Stromal cell of bone marrow (primary cell): ENCODE results near the gene FAM124A.

ENCODE experiments used
- DNase-seq: peaks from one replicate; pipeline ENCODE4 v3.0.0-alpha.2; 2012; ENCODE audit warnings: low read depth

FAM124A gene

DNA sequence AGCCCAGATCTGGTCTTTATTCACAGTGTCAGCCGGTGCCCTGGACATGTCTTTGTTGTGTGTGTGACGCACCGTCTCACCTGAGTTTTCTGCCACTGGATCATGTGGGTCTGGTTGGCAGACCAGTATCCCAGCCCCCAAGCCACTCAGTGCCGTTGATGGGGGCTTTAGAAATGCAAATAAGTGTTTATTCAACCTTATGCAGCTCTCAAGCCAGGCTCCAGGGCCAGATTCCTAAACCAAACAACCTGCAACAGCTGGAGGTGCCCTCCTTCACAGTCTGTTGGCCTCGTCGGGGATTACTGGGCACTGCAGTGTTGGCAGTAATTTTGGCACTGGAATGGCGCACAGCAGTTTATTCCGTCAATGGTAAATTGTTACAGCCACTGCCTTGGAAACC, 21.6 kb downstream of the FAM124A start:
- DNase-seq, result no peak

DNA sequence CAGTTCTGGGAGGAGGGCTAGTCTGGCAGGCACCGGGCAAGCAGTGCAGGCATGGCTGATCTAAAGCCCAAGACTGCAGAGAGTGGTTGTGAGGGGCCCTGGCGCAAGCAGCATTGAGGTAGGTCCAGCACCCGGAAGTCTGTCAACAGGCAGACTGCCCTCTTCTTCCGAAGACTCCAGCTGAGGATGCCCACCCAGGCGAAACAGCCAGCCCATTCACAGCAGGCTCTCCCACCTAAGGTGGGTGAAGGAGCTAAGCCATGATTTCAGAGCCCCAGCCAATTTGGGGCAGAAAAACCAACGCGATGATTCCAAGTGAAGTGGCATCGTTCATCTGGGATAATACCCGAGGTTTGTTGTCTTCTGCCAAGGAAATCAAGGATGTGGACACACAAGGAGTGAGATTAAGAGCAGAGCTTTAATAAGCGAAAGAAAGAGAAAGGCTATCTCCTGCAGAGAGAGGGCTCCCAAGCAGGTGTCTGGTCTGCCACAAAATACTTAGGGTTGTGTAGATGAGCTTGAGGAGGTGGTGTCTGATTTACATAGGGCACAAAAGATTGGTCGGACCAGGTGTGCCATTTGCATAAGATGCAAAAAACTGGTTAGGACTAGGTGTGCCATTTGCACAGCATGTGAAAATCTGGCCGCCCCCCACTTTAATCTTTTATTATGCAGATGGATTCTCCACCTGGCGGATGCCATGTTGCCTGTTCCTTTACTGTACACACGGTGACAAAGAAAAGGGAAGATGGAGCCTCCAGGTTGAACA, 22.6 kb downstream of the FAM124A start:
- no peak for DNase-seq

DNA sequence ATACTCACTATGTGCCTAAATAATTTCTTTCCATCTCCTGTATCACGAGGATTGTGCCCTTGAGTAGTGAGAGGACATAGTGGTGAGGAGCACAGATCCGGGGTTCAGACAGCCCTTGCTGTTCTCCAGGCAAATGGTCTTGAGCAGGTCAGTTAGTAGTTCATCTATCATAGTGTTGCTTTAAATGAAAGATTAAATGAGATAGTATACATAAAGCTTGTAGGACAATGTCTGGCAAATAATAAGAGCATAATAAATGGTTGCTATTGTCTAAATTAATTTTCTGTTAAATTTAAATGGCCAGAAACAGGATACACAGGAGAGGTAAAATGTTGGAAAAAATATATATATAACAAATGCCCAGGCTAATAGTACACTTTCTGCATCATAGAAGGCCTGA, 23.4 kb downstream of the FAM124A start:
- DNase-seq, result no peak

DNA sequence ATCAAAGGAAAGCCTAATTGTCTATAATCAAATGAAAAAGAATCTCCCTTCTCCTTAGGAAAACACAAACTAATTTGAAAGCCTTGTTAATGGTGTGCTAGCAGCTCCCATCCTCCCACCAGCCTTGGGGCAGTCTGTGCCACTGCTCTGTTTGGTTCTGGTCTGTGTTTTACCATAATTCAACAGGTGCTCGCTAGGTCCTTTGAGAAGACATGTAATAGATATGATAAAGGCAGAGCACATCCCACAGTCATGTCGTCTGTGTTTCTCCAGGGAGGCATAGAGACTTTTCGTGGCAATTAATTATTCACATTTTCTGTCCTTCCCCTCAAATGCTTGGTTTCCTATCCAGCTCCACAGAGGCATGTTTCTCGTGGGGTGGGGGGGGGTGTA, 23.8 kb downstream of the FAM124A start:
- DNase-seq, result no peak

DNA sequence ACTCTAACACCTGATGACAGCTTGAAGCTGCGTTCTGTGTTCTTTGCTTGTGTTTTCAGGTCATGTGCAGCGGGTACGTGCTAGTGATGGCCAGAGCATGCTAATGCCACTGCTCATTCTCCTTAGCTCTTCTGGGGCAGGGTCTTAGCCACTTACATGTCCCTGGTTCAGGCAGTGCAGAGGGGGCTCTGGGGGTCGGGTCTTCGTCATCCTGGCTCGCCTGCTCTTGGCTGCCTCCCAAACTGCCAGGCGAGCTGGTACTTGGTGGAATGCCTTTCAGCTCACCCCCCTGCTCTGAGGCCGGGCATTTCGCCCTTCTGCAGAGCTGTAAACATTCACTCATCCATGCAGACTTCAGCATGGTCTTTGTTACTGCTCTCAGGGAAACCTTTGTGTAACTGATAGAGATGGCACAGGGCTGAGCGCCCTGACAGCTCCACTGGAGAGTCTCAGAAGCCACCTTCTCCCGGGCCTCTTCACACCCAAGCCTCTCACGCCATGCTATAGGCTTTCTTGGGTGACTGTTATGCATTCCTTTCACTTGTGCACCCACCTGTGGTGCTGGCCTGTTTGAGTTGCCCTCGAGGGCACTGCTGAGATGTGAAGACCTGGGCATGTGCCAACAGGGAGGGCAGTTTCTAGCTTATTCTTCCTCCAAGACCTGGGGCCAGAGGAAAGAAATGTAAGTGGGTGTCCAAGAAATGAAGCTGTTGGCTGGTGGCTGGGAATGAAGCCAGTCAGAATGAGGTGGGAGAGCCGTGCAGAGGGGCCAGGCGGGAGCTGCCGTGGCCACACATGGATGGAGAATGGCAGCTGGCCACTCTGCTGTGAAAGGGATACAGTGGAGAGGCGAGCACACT, 24.4 kb downstream of the FAM124A start:
- no peak for DNase-seq

DNA sequence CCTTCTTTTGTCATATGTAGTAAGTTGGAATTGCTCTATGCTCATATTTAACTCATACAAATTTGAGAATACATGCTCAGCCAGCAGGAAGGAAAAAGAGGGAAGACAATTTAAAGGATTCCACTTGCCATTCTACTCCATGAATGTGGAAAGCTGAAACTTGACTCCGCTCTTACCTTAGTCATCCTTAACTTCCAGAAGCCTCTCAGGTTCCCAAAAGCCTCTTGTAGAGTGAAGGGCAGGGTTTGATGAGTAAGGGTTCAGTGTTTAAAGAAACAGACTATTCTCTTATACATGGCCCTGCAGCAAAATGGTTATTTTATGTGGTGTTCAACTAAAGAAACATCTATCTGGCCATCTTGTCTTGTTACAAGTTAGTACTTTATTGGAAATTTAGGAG, 27.1 kb downstream of the FAM124A start:
- DNase-seq, result no peak

DNA sequence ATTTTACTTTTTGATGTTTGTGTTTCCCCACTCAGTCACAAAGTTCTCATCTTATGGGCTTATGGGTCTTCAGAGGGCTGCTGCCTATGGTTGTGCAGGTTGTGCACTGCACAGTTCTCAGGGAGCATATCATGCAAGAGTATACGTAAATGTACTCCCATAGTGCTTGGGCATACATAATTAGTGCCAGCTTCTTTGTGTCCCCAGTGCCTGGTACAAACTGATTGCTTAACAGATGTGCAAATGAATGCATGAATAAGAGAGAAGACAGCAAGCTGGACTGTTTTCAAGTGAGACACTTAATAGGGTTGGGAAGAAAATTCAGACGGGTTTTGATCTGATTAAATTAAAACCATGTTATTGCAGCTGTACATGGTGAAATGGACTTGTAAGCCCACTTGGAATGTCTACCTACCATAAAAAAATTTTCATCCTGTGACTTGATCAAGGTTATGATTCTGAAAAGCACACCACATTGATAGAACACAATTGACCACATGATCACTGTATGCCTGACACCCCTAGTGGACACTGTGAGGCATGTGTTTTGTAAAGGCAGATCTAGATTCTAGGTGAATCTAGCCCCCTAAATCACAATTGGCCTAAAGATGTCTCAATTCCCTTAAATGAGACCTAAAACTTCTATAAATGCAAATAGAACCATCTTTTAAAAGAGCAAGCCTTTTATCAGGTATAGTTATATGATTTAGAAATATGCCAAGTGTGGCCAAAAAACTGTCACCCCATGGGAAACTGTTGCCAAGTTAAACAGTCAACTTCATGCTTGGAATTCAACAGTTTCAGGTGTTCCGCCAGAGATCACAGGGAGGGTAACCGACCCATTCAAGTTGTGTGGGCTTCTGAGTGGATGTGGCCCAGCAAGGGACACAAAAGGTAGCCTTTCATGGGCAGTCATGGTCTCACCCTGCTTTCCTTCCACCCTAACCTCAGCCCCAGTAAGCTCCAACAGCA, 27.9 kb downstream of the FAM124A start:
- DNase-seq, result no peak

DNA sequence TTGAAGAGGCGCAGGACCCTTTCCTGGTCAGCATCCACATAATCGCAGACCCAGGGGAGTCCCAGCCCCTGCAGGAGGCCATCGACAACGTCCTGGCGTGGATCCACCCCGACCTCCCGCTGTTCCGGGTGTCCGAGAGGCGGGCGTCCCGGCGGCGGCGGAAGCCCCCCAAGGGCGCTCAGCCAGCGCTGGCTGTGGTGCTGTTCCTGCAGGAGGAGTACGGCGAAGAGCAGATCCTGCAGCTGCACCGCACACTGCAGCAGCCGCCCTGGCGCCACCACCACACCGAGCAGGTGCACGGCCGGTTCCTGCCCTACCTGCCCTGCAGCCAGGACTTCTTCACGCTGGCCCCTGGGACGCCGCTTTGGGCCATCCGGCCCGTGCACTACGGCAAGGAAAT, 29.3 kb downstream of the FAM124A start:
- DNase-seq, result no peak

DNA sequence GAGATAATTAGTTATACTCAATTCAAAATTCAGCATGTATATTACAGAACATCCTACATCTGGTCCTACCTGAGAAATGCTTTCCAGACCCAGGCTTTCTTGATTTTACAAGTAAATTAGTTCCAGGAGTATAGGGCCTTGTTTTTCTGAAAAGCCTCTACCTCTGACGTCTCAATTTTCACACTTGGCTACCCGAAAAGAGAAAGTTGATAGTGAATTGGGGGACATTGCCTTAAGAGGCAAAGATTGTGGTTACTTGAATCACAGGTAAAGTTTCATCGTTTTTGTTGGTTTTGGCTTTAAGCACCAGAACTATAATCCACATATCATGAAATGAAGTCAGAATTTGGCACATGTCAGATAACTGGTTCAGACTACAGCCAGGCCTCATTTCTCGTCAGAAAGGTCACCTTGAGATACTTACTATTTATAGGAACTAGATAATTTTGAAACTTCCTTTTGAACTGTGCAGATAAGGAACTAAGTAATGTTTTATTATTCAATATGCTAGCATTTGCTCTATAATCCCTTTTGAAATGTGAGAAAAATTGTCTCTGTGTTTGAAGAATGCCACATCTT, 30.8 kb downstream of the FAM124A start:
- DNase-seq, result no peak

DNA sequence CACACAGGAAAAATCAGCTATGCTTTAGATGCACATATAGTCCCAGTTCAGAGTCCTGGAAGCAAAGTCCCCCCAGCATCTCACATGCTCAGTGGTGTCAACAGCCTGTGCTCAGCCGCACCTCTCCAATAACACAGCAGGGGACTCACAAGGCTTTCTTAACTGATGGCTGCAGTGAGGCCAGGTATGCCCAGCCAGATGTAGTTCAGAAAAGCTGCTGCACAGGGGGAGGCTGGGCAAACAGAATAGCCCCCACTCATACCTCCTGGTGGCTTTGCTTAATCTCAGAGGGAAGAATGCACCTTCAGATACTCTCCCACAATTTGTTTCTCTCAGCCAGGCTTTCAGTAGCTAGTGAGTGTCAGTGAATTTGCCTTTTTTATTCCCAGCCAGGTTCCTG, 33.4 kb downstream of the FAM124A start:
- DNase-seq, result no peak

DNA sequence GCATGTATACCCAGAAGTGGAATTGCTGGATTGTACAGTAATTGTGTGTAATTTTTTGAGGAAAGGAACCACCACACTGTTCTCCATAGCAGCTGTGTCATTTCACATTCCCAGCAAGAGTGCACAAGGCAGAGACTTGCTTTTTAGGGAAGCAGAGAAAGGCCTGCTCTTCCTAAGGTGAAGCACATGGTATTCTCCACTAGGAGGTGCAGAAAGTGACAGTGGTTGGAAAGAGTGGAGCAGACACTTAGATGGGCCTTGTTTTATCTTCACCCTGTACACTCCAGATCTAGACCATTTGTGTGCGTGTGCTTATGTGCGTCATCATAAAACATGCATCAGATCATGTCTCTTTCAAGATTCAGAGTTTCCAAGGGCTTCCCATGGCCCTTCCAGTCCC, 35.0 kb downstream of the FAM124A start:
- no peak for DNase-seq

DNA sequence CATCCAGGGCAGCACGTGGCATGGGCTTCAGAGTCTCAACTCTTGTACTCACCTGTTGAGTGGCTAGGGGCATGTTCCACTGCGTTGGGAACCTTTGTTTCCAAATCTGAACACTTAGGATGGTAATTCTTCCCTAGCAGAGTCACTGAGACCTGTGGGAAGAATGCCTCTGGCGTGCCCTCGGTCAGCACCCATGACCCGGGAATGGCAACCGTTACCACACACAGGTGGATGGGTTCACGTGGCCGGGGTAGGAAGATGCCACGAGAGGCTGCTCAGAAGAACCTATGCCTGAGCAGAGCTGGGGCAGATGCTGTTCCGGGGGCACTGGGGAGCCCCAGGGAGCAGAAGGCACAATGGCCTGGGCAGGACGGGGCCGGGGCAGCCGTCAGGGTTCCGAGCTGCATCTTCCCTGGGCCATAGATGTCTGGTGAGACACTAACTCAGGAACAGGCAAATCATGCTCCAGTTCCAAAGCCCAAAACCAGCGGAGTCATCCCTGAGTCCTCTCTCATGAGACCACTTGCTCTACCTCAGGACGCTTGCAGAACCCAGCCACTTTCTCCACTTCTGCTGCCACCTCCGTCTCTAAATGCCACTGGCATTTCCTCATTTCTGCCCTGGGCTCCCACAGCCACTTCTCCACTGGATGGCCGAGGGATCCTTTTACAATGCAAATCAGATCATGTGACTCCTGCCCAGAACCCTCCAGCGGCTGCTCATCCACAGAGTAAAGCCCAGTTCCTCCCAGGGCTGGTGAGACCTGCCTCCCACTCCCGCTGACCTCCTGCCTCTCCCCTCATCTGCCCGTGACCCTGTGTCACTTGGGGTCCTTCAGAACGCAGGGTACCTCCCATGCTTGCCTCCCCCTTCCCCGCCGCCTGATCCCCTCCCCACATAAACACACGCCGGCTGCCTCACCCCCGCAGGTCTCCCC, 36.7 kb downstream of the FAM124A start:
- no peak for DNase-seq

DNA sequence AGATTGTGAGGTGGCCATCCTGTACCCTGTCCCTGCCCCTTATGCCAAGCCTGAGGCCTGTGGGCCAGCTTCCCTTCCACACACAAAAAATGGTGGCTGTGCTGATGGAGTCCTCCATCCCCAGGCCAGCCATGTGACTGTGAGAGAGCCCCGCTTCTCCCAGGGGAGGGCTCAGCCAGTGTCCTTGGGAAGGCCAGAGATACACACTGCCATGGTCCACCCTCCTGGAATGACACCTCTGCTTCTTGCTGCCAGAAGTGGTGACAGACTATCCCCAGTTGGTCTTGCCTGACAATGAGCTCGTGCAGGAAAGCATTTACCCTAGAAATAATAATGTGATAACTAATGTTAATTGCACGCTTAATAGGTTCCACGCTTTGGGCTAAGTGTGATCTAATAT, 38.0 kb downstream of the FAM124A start:
- DNase-seq, result no peak

DNA sequence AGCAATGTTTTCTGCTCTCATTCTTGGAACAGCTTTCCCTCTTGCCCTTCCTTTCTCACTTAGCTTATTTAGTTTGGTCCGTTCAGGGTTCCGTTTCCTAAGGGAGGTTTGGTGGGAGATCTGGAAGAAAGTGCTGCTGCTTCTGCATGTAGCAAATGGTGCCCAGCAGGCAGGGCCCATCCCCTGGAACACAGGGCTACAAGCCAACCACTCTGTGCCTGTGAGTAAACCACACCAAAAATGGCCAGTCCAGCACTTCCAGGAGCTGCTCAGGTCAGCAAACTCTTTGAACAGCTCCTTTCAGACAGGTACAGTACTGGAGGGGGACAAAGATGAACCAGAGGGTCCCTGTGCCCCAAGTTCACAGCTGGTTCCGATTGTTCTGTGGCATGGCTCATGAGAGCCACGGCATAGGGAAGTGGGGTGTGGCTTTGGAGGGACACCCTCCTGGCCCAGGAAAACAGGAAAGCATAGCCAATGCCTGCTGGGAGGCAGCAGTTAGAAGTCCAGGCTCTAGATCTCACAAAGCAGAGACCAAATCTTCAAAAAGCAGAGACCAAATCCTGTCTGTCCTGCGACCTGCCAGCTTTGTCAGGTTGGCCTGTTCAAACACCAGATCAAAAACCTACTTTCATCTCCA, 39.5 kb downstream of the FAM124A start:
- no peak for DNase-seq

DNA sequence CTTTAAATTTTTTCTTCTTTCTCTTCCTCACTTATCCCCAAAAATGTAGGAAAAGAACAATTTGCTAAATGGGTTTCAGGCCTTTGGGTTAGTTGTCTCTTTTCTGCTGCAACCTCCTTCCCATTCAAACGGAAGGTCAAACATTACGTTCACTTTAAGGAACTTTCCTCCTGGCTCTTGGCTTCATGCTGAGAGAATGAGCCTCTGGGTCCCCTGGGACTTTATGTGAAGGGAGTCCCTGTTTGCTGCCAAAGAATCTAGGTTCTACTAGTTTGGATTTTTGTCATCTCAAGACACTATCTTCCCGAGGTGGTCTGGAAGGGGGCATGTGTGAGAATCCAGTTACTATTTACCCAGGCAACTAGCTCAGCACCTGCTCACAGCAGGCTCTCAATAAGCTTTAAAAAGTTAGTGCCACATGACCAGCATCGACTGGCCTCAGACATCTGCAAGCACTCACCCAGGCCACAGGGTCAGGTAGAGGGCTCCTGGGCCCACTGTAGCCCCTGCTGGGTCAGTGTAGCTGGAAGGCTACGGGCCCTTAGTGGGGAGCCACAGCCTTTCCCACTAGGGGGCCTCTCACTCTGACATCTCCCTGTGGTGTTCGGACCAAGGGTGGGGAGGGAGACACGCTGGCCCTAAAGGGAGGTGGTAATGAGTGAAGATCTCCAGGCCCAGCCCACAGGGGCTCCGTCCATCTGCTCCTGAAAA, 40.5 kb downstream of the FAM124A start:
- no peak for DNase-seq

DNA sequence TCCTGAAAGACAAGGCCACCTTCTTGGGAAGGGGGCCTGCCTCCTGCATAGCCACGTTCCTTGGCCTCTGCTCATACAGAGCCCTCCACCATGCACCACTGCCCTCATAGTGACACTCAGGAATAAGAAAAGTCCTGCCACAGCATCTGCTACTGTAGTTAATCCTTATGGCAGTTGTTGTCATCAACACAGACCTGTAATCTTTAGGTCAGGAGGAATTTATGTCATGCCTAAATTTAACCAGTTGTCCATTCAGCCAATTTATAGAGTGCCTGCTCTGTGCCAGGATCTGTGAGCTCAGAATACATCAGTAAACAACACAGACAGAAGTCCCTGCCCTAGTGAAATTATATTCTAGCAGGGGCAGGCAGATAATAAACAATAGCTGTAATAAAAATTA, 44.4 kb downstream of the FAM124A start:
- no peak for DNase-seq

DNA sequence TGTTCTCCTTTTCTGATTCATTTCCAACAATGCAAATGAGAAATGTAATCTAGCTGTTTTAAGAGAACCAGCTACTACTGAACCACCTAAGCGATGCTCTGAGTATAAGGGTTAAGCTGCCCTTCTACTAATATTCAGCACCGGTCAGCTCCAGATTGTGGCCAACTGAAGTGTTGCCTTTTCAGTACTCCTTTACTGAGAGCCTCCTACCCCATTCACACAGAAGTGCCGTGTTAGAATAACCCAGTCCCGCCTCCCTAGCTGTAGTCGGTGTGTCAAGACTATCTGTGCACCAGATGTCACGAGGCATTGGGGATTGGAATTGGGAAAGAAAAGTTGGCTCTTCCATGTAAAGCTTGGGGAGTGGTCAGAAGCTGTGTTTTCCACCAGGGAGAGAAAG, 45.4 kb downstream of the FAM124A start:
- no peak for DNase-seq

DNA sequence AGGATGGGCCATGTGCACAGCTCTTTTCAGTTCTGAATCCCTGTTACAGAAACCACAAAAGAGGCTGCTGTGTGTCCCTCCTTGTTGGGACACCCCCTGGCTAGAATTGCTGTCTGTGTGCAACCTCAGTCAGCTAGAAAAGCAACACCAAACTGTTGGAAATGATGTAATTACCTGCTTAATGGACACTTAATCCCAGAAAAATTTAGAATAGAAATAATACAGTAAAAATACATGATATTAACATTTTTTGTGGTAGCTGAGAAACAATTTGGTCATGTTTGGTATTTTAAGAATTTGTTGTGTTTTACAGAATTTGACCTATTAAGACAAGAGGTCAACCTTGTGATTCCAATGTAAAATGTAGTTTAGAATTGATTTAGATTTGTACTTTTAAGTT, 46.8 kb downstream of the FAM124A start:
- DNase-seq, result no peak

DNA sequence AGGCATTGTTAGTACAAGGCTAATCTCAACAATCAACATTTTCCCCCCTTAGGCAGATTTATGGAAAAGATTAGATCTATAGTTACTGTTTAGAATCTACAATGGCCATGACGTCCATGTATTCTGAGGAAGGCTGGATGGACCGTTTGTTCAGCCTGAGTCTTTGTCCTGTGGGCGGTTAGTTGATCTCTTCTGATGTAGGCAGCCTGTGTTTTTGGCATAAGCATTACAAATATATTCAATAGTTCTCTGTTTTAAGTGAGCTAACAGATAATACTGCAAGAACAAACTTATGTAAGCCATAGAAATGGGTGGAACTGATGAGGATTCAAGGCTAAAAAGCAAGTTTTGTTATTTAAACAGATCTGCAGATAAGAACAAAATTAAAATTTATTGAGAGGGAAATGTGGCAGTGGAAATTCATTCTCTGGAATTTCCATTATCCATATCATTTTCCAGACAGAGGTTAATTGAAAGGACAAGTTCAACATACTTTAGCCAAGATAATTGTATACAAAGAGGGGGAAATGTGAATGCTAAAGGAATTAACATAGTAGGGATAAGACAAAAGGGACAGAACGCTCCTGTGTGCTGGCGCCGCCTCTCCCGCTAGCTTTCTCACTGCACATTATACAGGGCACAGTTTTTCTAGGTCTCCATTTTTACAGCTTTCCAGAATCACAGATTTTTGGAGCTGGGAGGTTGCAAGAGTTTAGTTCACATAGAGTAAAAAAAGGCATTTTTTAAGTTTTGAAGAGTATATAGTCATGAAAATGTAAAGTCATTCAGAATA, 48.6 kb downstream of the FAM124A start:
- DNase-seq, result no peak
